Measurements from ENCODE around the gene SYNDIG1L.
"Not testable (repeated sequence)": the region's sequence is repeated elsewhere in the genome, so short reads cannot be mapped to it uniquely, and the experiment has no call there.

SYNDIG1L gene

DNA sequence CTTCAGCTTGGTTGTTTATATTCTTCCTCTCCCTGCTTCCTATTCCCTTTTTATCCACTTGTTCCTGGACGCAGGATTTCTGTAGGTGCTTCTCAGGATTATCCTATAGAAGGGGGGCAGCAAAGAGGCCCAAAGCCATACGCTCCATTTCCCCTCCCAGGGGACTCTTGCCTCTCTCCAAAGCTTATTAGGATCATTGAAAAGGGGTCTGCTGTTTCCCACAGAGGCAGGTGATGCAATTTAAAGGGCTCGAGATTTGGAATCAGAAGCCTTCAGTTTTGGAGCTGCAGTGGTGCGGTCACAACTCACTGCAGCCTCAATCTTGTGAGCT is 31.5 kb upstream of the SYNDIG1L start:
- Histone ChIP-seq H3K36me3 (ENCODE audit: insufficient read depth) (no peaks in the 10 kb centered on the region), H3K27ac (no peak overlapping the region), H3K79me2 (ENCODE audit: insufficient read depth, low read depth) (no peaks in the 10 kb centered on the region), H4K20me1 (ENCODE audit: insufficient read depth) (no peaks in the 10 kb centered on the region), H3K4me3 (IDR thresholded peaks at IDR 0.05; ENCODE audit: insufficient read depth, low read depth, low read length) (no peak overlapping the region), H3K4me1 (ENCODE audit: low read depth, poor library complexity, severe bottlenecking) (peaks cover 12% of the 10 kb centered on the region), H3K27me3 (ENCODE audit: insufficient read depth, low read depth) (no peaks in the 10 kb centered on the region), H2AFZ (ENCODE audit: low read depth) (no peak overlapping the region), H3K4me2 (no peak overlapping the region), H3K9ac (no peak overlapping the region)
- TF ChIP-seq, protein P1, sequence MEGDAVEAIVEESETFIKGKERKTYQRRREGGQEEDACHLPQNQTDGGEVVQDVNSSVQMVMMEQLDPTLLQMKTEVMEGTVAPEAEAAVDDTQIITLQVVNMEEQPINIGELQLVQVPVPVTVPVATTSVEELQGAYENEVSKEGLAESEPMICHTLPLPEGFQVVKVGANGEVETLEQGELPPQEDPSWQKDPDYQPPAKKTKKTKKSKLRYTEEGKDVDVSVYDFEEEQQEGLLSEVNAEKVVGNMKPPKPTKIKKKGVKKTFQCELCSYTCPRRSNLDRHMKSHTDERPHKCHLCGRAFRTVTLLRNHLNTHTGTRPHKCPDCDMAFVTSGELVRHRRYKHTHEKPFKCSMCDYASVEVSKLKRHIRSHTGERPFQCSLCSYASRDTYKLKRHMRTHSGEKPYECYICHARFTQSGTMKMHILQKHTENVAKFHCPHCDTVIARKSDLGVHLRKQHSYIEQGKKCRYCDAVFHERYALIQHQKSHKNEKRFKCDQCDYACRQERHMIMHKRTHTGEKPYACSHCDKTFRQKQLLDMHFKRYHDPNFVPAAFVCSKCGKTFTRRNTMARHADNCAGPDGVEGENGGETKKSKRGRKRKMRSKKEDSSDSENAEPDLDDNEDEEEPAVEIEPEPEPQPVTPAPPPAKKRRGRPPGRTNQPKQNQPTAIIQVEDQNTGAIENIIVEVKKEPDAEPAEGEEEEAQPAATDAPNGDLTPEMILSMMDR (conservative IDR thresholded peaks at IDR 0.05; ENCODE audit: low read depth, low read length) = no peak

DNA sequence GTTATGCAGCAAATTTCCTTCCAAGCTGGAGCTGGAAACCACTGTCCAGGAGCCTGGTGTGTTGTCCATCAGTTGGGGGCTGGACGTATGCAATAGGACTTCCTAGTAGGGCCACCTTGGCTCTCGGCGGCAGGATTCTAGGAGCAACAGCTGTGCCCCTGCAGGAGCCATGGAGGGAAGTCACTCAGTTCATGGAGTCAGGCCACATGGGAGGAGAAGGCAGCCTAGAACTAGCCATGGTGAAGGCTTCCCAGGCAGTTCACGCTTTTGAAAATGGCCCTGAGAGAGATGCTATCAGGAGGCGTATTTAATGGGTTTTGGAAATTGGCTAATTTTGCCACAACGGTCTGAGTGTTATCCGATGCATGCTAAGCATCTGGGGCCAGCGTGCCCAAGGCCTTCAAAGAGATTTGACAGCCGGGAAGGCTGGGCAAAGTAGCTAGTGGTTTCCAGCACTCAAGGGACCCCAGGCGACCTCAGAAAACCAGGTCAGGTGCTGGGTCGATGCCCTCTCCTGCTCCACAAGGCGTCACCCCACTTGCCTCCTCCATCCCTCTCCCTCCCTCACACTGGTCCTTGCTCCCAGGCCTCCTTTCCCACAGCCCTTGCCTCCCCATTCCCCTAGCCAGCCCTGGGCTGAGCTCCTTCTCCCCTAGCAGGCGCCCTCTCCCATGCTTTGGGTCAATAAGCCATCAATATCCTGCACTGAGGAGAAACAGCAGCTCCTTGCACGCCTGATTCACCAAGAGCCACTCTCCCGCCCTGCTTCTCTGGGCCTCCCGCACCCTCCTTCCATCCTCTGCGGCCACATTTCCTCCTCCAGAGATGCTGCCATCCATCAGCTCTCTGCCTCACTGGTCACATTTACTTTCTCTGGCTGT is 30.9 kb upstream of the SYNDIG1L start:
- Histone ChIP-seq H3K4me1 (ENCODE audit: low read depth, poor library complexity, severe bottlenecking) (peaks cover 12% of the 10 kb centered on the region), H3K79me2 (ENCODE audit: insufficient read depth, low read depth) (no peaks in the 10 kb centered on the region), H3K9ac (no peak overlapping the region), H3K4me3 (IDR thresholded peaks at IDR 0.05; ENCODE audit: insufficient read depth, low read depth, low read length) (no peak overlapping the region), H2AFZ (ENCODE audit: low read depth) (no peak overlapping the region), H4K20me1 (ENCODE audit: insufficient read depth) (no peaks in the 10 kb centered on the region), H3K27me3 (ENCODE audit: insufficient read depth, low read depth) (no peaks in the 10 kb centered on the region), H3K27ac (no peak overlapping the region), H3K36me3 (ENCODE audit: insufficient read depth) (no peaks in the 10 kb centered on the region), H3K4me2 (no peak overlapping the region)
- TF ChIP-seq, protein P1 (conservative IDR thresholded peaks at IDR 0.05; ENCODE audit: low read depth, low read length) = no peak

DNA sequence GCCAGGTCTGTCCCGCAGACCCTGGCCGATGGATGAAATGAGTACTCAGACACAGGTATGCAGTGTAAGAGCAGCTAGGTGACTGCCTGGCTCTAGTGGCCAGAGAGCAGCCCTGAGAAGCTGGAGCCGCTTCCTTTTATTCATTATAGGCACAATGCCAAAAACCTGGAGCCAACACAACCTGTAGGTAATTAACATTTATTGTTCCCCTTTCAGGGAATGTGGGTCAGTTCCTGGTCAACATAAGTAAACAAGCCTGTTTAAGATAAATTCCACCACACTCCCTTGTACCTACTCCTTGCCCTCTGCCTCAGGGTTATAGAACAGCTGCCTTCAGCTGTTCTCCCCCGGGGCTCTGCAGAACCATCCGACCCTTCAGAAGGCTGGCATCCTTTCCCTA is 28.4 kb upstream of the SYNDIG1L start:
- peaks cover 12% of the 10 kb centered on the region for H3K4me1 ChIP-seq (ENCODE audit: low read depth, poor library complexity, severe bottlenecking)
- H3K79me2 ChIP-seq (ENCODE audit: insufficient read depth, low read depth); H3K4me2 ChIP-seq; H3K9ac ChIP-seq; H3K27ac ChIP-seq; H3K36me3 ChIP-seq (ENCODE audit: insufficient read depth); H3K4me3 ChIP-seq (IDR thresholded peaks at IDR 0.05; ENCODE audit: insufficient read depth, low read depth, low read length); H4K20me1 ChIP-seq (ENCODE audit: insufficient read depth); H2AFZ ChIP-seq (ENCODE audit: low read depth); H3K27me3 ChIP-seq (ENCODE audit: insufficient read depth, low read depth): not testable (repeated sequence)

DNA sequence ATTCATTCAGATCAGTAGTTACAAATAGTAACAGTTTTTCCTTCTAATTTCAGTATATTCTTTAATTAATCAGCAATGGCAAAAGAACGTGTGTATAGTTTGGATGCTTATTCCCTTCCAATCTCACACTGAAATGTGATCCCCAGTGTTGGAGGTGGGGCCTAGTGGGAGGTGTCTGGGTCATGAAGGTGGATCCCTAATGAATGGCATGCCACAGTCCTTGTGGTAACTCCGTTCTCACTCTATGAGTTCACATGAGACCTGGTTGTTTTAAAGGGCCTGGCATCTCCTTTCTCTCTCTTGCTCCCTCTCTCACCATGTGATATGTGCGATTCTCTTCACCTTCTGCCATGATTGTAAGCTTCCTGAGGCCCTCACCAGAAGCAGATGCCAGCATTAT is 18.9 kb upstream of the SYNDIG1L start:
- Histone ChIP-seq H3K27me3 (ENCODE audit: insufficient read depth, low read depth) (no peaks in the 10 kb centered on the region), H3K36me3 (ENCODE audit: insufficient read depth) (no peaks in the 10 kb centered on the region), H3K9ac (no peak overlapping the region), H3K27ac (no peak overlapping the region), H3K4me3 (IDR thresholded peaks at IDR 0.05; ENCODE audit: insufficient read depth, low read depth, low read length) (no peak overlapping the region), H3K79me2 (ENCODE audit: insufficient read depth, low read depth) (no peaks in the 10 kb centered on the region), H4K20me1 (ENCODE audit: insufficient read depth) (no peaks in the 10 kb centered on the region), H2AFZ (ENCODE audit: low read depth) (no peak overlapping the region), H3K4me2 (no peak overlapping the region), H3K4me1 (ENCODE audit: low read depth, poor library complexity, severe bottlenecking) (no peaks in the 10 kb centered on the region)
- TF ChIP-seq, protein P1 (conservative IDR thresholded peaks at IDR 0.05; ENCODE audit: low read depth, low read length) = no peak

DNA sequence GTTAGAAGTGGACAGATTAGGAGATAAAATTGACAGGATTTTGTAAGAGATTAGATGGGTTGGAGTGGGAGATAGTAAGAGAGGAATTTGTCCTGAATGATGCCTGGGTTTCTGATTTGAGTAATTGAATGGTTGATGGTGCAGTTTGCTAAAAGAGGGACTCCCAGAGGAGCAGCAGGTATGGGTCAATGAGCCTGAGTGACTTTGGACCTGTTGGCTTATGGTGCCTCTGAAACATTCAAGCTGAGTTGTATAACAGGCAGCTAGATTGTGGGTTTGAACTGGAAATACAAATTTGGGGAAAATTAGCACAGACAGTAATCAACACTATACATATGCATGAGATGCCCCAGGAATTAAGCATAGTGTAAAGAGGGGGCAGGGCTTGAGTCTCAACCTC is 16.7 kb upstream of the SYNDIG1L start:
- Histone ChIP-seq H3K4me2 (no peak overlapping the region), H3K27me3 (ENCODE audit: insufficient read depth, low read depth) (no peaks in the 10 kb centered on the region), H3K36me3 (ENCODE audit: insufficient read depth) (no peaks in the 10 kb centered on the region), H3K9ac (no peak overlapping the region), H3K4me3 (IDR thresholded peaks at IDR 0.05; ENCODE audit: insufficient read depth, low read depth, low read length) (no peak overlapping the region), H2AFZ (ENCODE audit: low read depth) (no peak overlapping the region), H3K4me1 (ENCODE audit: low read depth, poor library complexity, severe bottlenecking) (no peaks in the 10 kb centered on the region), H3K79me2 (ENCODE audit: insufficient read depth, low read depth) (no peaks in the 10 kb centered on the region), H3K27ac (no peak overlapping the region), H4K20me1 (ENCODE audit: insufficient read depth) (no peaks in the 10 kb centered on the region)
- TF ChIP-seq, protein P1 (conservative IDR thresholded peaks at IDR 0.05; ENCODE audit: low read depth, low read length) = no peak

Data from KMS-11 (cell line).